ENCODE measurements around the gene GNPTG. TPM values are rescaled to one million over a fixed set of nuclear protein-coding genes. Genes with fewer than 3 reads are reported as not detected.

Gene GNPTG
- total RNA-seq, 2 experiments from 2014 or later, result 43.2 to 46.5 TPM

DNA sequence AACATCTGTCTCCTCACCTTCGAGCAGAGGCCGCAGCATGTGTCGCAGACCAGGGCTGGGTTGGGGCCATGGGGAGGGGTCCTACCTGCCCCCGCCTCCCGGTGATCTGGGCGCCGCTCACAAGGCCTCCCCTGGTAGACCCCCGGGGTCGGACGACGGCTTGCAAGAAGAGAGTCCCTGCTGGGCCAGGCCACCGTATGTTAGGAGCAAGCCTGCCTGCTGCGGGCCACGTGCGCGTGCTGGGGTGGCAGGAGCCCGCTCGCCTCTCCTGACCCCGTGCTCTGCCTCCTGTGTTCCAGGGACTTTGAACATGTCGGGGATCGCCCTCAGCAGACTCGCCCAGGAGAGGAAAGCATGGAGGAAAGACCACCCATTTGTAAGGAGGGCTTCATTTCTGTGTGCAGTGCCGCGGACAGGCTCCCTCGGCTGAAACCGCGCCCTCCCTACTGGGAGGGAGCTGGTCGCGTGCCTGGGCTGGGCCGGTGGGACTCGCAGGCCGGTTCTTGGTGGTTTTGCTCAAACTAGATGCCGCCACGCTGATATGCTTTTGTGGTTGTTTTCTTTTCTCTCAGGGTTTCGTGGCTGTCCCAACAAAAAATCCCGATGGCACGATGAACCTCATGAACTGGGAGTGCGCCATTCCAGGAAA, 37.9 kb upstream of the GNPTG start:
- H3K4me3 Mint-ChIP-seq, result no peak overlapping the region
- POLR2A ChIA-PET, result no interaction called here
- no peaks in the 10 kb centered on the region for H3K9me3 Mint-ChIP-seq
- H3K4me1 Mint-ChIP-seq, result peaks cover 16% of the 10 kb centered on the region
- no peaks in the 10 kb centered on the region for H3K27me3 Mint-ChIP-seq
- no peak for ATAC-seq (ENCODE audit: low read depth)
- DNase-seq, result no peak
- H3K36me3 Mint-ChIP-seq, result peaks cover 22% of the 10 kb centered on the region
- H3K27ac Mint-ChIP-seq, result no peak overlapping the region

DNA sequence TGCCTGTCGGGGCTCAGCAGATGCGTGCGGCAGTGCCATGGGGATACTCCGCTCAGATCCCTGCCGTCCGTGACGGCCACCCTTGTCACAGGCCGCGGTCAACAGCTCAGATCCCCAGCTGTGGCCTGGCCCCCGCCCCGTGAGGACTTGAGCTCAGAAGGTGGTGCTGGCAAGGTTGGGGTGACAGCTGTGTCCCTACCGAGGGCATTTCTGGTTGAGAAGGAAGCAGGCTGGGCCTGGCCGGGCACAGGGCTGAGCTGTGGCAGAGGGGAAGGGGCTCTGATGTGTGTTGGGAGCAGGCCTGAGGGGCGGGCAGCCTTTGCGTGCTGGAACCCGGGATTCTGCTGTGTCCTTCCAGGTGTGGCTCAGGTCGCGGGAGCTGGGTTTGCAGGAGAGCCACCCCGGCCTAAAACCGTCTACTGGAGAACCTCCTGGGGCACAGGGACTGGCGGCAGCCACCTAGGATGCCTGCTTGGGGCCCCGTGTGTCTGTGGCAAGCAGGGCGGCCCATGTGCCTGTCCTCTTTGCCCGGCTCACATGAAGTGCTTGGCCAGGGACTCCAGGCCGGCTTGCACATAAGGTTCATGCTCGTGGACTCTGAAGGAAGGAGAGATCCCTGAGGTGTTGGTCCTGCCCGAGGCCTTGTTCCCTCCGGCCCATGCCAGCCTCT, 37.2 kb upstream of the GNPTG start:
- H3K27me3 Mint-ChIP-seq, result no peaks in the 10 kb centered on the region
- POLR2A ChIA-PET, result no interaction called here
- H3K27ac Mint-ChIP-seq, result no peak overlapping the region
- DNase-seq (no peak), ATAC-seq (ENCODE audit: low read depth) (no peak)
- H3K4me1 Mint-ChIP-seq, result peaks cover 16% of the 10 kb centered on the region
- H3K4me3 Mint-ChIP-seq, result no peak overlapping the region
- H3K36me3 Mint-ChIP-seq, result peaks cover 24% of the 10 kb centered on the region
- no peaks in the 10 kb centered on the region for H3K9me3 Mint-ChIP-seq

DNA sequence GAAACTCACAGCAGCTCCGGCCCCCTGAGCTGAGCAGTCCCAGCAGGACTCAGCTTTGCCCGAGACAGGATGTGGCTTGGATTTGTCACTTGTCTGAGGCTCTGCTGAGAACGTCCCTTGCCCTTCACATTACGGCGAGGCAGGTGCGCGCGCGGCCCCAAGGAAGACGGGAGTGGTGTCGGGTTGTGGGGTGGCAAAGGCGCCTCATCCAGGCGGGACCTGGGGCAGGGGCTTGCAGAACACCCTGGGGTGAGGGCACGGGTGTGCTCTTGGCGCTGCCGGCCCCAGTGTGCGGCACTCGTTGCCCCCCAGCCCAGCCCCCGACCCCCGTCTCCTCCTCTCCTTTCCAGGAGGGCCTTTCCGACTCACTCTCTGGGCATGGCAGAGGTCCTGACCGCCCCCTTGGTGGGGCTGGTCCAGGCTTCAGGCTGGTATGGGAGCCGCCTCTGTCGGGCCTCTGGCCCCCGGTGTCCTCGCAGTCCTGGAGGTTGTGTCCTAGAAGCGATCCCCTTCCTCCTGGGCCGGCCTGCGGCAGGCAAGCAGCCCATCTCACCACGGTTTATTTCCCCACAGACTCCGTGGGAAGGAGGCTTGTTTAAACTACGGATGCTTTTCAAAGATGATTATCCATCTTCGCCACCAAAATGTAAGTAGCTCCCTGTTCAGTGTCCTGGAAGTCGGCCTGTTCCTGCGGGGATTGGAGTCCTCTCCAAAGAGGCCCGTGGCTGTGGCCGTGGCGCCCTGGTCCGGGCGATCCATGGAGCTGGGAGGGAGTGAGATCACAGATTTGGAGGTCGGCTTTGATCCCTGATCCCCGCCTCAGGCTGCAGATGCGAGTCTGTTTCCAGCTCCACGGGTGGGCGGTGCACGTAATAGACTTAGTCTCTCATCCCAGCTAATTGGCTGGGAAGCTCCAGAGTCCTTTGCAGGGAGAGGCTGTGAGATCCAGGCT, 36.4 kb upstream of the GNPTG start:
- no peak for DNase-seq
- POLR2A ChIA-PET, result interaction anchor here (1.3 kb wide), 1 partner anchor 17 kb away, joined by 4 read pairs; no protein-coding TSS in a partner anchor

DNA sequence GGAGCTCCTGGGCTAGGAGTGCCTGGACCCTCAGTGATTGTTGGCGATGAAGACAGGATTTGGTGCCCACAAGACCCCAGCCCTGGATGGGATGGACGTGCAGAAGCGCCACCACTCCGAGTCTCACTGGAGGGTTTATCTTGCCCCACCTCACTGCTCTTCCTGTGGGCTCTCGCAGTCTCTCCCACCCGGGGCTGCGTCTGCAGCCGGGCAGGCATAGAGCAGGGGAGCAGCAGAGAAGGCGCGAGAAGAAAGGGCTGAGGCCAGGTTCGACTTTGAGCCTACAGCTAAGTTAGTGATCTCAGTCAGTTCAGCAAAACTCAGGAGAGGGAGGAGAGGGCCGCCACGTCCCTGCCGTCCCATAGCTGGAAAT, 35.7 kb upstream of the GNPTG start:
- H3K27me3 Mint-ChIP-seq, result no peaks in the 10 kb centered on the region
- no peak for DNase-seq
- H3K4me1 Mint-ChIP-seq, result peaks cover 8% of the 10 kb centered on the region
- H3K27ac Mint-ChIP-seq, result no peak overlapping the region
- ATAC-seq (ENCODE audit: low read depth), result no peak
- peaks cover 19% of the 10 kb centered on the region for H3K36me3 Mint-ChIP-seq
- POLR2A ChIA-PET, result interaction anchor here (1.3 to 1.5 kb wide), 2 partner anchors 17 to 27 kb away, joined by 4 to 7 read pairs; no protein-coding TSS in a partner anchor
- no peak overlapping the region for H3K4me3 Mint-ChIP-seq
- H3K9me3 Mint-ChIP-seq, result no peaks in the 10 kb centered on the region

More for the DNA sequence above, 36.4 kb upstream of the GNPTG start:
- no peak for ATAC-seq (ENCODE audit: low read depth)
- no peaks in the 10 kb centered on the region for H3K9me3 Mint-ChIP-seq
- no peaks in the 10 kb centered on the region for H3K27me3 Mint-ChIP-seq
- H3K4me3 Mint-ChIP-seq, result no peak overlapping the region
- peaks cover 24% of the 10 kb centered on the region for H3K36me3 Mint-ChIP-seq
- no peak overlapping the region for H3K27ac Mint-ChIP-seq
- H3K4me1 Mint-ChIP-seq, result peaks cover 13% of the 10 kb centered on the region

DNA sequence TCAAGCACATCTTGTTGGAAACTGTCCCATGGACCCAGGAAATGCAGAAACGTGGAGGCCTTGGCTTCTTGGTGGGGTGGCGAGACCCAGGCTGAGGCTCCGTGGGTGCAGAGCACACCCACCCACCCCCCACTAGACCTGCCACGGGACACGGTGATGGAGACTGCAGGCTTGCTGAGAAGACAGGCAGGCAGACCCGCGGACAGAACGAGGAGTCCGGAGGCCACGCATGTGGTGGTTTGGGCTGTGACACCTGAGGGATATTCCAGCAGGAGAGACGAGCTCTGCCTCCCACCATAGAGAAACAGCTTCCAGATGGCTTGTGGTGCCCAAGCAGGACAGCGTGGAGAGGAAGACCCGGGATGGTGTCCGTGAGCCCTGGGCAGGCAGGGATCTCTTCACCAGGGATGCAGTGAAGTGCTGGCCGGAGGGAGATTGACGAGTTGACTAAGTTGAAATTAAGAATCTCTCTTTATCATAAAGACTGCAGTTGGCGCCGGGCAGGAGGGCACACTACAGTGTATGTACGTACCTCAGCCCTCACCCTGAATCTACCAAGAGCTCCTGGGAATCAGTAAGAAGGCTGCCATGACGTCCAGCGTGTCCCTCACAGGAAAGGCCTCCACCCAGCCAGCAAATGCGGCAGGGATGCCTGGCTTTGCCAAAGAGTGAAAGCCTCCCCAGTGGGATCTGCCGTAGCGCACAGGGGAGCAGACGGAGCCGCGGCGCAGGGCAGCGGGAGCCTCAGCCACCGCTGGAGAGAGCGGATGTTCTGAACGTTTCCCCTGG, 34.1 kb upstream of the GNPTG start:
- Mint-ChIP-seq H3K36me3 (peaks cover 19% of the 10 kb centered on the region), H3K27ac (no peak overlapping the region), H3K4me3 (no peak overlapping the region), H3K4me1 (peaks cover 3% of the 10 kb centered on the region), H3K27me3 (no peaks in the 10 kb centered on the region), H3K9me3 (no peaks in the 10 kb centered on the region)
- ATAC-seq (ENCODE audit: low read depth) (no peak), DNase-seq (no peak)
- POLR2A ChIA-PET, result interaction anchor here (1.5 kb wide), 1 partner anchor 25 kb away, joined by 7 read pairs; no protein-coding TSS in a partner anchor

DNA sequence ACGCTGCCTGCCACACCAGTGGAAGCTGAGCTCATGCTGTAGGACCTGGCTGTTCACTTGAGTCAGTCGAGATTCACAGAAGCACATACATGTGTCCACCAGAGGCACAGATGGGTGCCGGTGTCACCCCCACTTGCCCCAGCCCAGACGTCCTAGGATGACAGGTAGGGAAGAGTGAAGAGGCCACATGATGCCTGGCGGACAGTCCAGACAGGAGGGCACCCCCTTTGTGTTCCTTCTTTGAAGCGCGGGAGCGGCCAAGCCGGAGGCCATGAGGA, 33.5 kb upstream of the GNPTG start:
- DNase-seq (no peak), ATAC-seq (ENCODE audit: low read depth) (no peak)
- Mint-ChIP-seq H3K36me3 (peaks cover 19% of the 10 kb centered on the region), H3K4me1 (no peaks in the 10 kb centered on the region), H3K27ac (no peak overlapping the region), H3K9me3 (no peaks in the 10 kb centered on the region), H3K27me3 (no peaks in the 10 kb centered on the region), H3K4me3 (no peak overlapping the region)
- POLR2A ChIA-PET, result no interaction called here

DNA sequence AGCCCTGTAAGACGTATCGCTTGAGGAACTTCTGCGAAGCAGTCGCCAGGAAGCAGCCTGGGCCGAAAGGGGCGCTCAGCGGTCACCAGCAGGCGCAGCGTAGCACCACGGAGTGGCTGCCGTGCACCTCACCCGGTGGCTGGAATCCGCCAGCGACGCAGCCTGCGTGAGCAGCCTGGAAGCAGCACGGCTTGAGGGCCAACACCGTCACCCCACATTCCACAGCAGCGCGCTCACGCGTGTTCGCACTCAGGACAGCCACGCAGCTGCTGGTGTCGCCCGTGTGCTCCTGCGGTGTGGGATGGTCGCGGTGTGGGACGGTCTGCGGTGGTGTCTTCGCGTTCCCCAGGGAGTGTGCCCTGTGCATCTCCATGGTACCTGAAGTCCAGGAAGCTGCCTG, 32.7 kb upstream of the GNPTG start:
- Mint-ChIP-seq H3K4me1 (no peaks in the 10 kb centered on the region), H3K4me3 (no peak overlapping the region), H3K27me3 (no peaks in the 10 kb centered on the region), H3K36me3 (peaks cover 19% of the 10 kb centered on the region), H3K9me3 (no peaks in the 10 kb centered on the region), H3K27ac (no peak overlapping the region)
- no peak for ATAC-seq (ENCODE audit: low read depth)
- POLR2A ChIA-PET, result interaction anchor here (0.6 kb wide), 1 partner anchor 102 kb away, joined by 4 read pairs; no protein-coding TSS in a partner anchor
- DNase-seq, result no peak

DNA sequence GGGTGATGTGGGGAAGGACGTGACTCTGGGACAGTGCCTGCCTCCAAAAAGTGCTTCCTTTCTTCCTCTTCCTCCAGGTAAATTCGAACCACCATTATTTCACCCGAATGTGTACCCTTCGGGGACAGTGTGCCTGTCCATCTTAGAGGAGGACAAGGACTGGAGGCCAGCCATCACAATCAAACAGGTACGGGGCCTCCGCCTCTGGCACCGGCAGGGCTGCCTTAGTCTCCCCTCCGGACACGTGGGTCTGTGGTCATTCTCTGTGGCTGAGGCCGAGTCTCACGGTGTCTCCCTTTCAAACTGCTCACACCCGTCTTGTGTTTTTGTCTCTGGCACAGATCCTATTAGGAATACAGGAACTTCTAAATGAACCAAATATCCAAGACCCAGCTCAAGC, 31.6 kb upstream of the GNPTG start:
- peaks cover 19% of the 10 kb centered on the region for H3K36me3 Mint-ChIP-seq
- POLR2A ChIA-PET, result no interaction called here
- DNase-seq, result no peak

DNA sequence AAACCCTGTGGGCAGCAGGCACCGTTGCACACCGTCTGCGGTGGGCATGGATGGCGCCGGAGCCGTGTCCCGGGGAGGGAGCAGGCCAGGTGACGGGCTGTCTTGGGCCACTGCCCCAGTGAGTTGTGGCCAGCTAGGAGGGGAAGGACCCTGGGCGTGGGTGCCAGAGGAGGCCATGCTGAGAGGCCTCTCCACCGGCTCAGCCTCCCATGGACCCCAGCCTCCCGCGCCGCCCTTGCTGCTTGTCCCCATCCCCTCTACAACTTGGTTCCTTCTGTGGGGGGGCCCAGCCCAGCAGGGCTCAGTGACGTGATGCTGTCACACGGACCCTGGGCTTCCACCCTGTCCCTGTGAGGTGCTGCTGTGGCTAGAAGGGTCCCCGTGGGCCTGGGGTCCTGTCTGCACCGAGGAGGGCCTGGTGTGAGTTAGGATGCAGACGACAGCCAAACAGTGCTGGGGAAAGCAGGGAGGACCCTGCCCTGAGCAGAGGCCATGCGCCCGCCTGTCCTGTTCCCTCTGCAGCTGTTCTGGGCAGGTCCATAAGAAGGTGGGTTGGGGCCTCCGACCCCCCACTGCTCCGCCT, 31.0 kb upstream of the GNPTG start:
- DNase-seq (no peak), ATAC-seq (ENCODE audit: low read depth) (no peak)
- no peak overlapping the region for H3K27ac Mint-ChIP-seq
- no peaks in the 10 kb centered on the region for H3K9me3 Mint-ChIP-seq
- no peak overlapping the region for H3K4me3 Mint-ChIP-seq
- no peaks in the 10 kb centered on the region for H3K27me3 Mint-ChIP-seq
- H3K4me1 Mint-ChIP-seq, result no peaks in the 10 kb centered on the region
- POLR2A ChIA-PET, result no interaction called here
- H3K36me3 Mint-ChIP-seq, result peaks cover 17% of the 10 kb centered on the region

More for the DNA sequence above, 31.6 kb upstream of the GNPTG start:
- Mint-ChIP-seq H3K9me3 (no peaks in the 10 kb centered on the region), H3K4me1 (no peaks in the 10 kb centered on the region), H3K27me3 (no peaks in the 10 kb centered on the region), H3K27ac (no peak overlapping the region), H3K4me3 (no peak overlapping the region)
- ATAC-seq (ENCODE audit: low read depth), result no peak

DNA sequence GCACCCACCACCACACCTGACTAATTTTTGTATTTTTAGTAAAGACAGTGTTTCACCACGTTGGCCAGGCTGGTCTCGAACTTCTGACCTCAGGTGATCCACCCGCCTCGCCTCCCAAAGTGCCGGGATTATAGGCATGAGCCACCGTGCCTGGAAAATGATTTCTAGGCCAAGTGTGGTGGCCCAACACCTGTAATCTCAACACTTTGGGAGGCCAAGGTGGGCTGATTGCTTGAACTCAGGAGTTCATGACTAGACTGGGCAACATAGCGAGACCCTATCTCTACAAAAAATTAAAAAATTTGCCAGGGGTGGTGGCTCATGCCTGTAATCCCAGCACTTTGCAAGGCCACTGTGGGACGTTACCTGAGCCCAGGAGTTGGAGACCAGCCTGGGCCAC, 29.3 kb upstream of the GNPTG start:
- H3K36me3 Mint-ChIP-seq, result peaks cover 17% of the 10 kb centered on the region
- no peaks in the 10 kb centered on the region for H3K9me3 Mint-ChIP-seq

DNA sequence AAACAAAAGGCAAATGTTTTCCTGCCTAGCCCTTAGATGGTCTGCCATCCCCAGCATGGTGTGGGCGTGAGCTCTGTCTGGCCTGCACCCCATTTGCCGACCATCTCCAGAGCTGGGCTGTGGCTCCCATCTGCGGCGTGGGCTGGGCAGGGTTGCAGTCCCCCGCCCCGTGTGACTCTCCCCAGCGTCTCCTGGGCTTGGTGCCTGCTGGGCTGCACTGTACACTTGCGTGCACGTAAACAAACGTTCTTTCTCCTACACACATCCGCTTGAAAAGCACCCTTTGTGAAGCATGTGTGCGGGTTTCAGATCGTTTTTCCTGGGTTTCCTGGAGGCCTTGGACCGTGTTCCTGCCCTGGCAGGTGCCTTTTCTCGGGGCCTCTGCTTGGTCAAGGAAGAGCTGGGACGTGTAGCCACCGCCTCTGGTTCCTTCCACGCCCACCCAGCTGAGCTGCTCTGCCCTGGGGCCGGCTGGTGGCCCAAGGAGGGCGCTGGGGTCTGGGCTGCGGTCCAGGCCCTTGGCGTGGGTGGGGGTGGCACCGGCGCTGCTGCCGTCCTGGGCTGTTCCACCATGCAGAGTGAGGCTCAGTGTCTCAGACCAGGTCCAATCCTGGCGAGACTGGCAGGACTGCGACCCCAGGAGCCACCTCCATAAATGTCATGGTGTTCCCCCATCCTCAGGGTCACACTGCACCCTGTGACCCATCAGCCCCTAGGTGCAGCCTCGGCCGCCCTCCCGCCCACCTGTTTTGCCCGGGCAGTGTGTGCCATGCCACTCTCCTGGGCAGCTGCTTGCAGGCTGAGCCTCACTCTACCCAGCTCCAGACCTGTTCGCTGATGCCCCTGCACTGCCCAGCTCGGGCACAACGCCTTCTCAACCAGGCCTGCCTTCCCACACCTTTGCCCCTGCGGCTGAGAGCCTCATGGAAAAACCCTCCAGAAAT, 28.2 kb upstream of the GNPTG start:
- Mint-ChIP-seq H3K4me3 (no peak overlapping the region), H3K36me3 (peaks cover 8% of the 10 kb centered on the region), H3K4me1 (no peaks in the 10 kb centered on the region), H3K9me3 (no peaks in the 10 kb centered on the region), H3K27me3 (no peaks in the 10 kb centered on the region), H3K27ac (no peak overlapping the region)
- no peak for ATAC-seq (ENCODE audit: low read depth)
- no peak for DNase-seq
- POLR2A ChIA-PET, result no interaction called here

More for the DNA sequence above, 29.3 kb upstream of the GNPTG start:
- H3K4me1 Mint-ChIP-seq, result no peaks in the 10 kb centered on the region
- POLR2A ChIA-PET, result no interaction called here
- H3K4me3 Mint-ChIP-seq, result no peak overlapping the region
- no peak for ATAC-seq (ENCODE audit: low read depth)
- no peak for DNase-seq
- H3K27me3 Mint-ChIP-seq, result no peaks in the 10 kb centered on the region
- no peak overlapping the region for H3K27ac Mint-ChIP-seq

DNA sequence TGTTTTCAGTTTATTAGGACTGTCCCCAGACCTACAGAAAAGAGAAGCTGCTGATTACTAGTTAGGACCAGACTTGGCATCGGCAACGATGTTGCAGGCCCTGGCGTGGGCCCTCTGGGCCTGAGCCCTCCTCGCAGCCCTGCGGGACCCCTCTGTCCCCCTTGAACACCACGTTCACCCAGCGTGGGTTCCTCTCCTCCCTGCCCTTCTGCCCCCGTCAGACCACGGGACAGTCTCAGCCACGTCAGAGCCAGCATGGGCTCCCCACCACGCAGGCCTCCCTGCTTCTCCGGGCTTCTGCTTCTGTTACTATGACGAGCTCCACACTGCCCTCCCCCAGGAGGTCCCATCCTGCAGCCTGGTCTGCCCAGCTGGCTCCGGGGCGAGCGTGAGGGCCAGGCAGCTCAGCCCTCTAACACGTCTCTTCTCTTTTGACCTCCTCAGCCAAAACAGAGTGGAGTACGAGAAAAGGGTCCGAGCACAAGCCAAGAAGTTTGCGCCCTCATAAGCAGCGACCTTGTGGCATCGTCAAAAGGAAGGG, 27.4 kb upstream of the GNPTG start:
- Mint-ChIP-seq H3K4me3 (no peak overlapping the region), H3K4me1 (no peaks in the 10 kb centered on the region), H3K9me3 (no peaks in the 10 kb centered on the region), H3K27ac (no peak overlapping the region), H3K36me3 (peaks cover 6% of the 10 kb centered on the region), H3K27me3 (no peaks in the 10 kb centered on the region)
- POLR2A ChIA-PET, result no interaction called here
- no peak for ATAC-seq (ENCODE audit: low read depth)
- no peak for DNase-seq

All from activated naive CD8-positive, alpha-beta T cell treated with anti-CD3 and anti-CD28 coated beads, Interleukin-2, amount 10 ng/mL, durations not matched to agents 7 days and 5 days (primary cell).